CD4-positive, alpha-beta T cell treated with Interleukin-17A for 4 hours (primary cell): ENCODE results near the gene SLC29A3.

ENCODE experiments used
- DNase-seq: peaks from one replicate; pipeline ENCODE4 v3.0.0-alpha.2; 2020; ENCODE audit warnings: mixed read lengths

Gene SLC29A3

GRCh38 chr10:71374481-71375233, 55.6 kb downstream of the SLC29A3 start:
- DNase-seq: no peak

GRCh38 chr10:71375952-71376351, 56.9 kb downstream of the SLC29A3 start:
- DNase-seq: no peak

GRCh38 chr10:71378336-71379117, 59.5 kb downstream of the SLC29A3 start:
- no peak for DNase-seq

GRCh38 chr10:71379118-71379766, 60.2 kb downstream of the SLC29A3 start:
- DNase-seq: no peak

- no peak for DNase-seq
Measured at GRCh38 chr10:71380841-71381240, 61.8 kb downstream of the SLC29A3 start.

DNA sequence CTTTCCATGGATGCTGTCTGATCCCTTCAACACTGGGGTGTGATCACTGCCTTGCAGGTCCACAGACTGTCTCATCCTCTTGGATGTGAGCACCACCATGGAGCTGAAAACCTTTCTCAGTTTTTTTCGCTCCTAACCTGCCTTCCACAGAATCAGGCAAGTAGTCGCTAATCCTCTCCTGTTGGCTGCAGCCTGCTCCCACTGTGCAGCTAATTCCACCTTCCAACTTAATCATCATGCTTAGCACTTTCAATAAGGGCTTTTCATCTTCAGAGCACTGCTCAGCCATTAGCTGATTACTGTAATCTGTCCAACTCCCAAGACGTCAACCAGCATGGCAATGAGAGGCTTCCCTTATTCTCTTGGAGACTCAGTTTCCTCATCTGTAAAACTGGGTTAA, 62.6 kb downstream of the SLC29A3 start:
- no peak for DNase-seq

DNA sequence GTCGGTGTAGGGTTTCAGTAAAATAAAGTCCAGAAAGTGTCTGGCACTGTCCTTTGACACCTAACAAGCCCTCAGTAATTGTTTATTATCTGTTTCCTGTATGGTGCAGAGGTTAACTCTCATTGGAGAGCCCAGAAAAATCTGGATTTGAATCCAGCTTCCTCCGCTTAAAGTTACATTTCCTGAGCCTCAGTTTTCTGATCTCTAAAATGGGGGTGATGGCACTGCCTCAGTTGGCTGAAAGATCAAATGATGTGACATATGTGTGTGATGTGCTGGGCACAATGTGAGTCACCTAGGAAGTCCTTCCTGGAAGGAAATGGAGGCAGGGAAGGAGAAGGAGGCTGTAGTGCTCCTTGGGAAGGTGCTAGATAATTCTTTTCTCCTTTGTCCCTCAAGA, 63.0 kb downstream of the SLC29A3 start:
- DNase-seq: no peak

- DNase-seq: no peak
Measured at GRCh38 chr10:71382757-71383156, 63.7 kb downstream of the SLC29A3 start.

DNA sequence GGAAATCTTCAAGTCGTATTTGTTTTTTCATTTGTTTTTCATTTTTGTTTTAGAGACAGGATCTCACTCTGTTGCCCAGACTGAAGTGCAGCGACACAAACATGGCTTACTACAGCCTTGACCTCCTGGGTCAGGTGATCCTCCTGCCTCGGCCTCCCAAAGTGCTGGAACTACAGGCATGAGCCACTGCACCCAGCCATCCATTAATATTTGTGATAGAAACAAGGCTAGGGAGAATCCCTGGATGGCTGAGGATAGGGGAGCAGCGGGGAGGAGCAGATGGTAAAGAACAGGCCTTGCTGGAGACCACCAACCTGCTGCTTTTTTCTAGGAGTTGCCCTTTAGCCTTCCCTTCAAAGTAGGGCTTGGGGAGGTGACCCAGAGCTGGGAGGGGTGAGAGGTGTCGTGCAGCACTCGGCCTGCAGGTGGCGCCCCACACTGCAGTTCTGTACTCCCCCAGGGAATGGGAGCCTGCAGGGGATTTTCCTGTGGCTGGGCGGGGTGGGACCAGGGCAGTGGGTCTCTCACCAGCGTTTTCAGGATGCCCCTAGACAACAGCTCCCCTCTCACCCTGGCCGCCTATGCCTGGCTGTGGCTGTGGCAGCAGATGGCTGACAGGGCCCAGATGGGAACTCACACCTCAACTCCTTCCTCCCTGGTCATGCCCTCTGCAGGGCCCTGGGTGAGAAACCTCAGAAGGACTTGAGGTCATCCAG, 65.1 kb downstream of the SLC29A3 start:
- DNase-seq: peak; percentile 79

DNA sequence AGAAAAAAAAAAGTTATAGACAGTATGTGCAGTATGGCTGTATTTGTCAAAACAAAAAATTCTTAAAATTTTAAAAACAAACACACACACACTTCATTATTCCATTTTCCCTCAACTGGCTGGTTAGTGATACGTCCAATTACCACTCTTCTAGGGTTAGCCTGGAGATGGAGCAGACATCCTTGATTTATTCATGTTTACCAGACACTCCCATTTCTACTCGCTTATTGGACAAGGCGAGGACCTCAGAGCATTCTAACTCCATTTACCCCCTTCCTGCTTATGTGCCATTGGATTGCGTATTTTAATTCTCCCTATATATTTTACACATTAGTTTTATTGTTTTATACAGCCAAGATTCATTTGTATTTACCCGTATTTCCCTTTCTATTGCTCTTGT, 69.1 kb downstream of the SLC29A3 start:
- DNase-seq: no peak

GRCh38 chr10:71388583-71389310, 69.7 kb downstream of the SLC29A3 start:
- DNase-seq: no peak

- no peak for DNase-seq
Measured at GRCh38 chr10:71389768-71390460, 70.9 kb downstream of the SLC29A3 start.

DNA sequence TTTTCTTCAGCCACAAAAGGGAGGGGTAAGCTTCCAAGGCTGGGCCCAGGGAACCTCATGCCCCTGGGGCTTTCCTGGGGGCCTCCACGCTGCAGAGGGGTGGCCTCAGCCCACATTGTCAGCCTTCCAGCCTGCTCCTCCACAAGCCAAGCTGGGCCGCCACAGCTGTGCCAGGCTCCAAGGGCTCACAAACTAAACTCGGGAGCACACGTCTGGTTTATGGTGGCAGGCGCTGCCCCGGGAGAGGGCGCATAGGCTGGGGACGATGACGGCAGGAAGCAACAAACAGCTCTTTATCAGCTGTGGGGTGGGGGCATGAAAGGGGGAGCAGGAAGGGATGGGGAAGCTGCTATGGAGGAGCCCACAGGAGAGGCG, 71.4 kb downstream of the SLC29A3 start:
- no peak for DNase-seq

- DNase-seq: no peak
Measured at GRCh38 chr10:71390921-71391690, 72.0 kb downstream of the SLC29A3 start.

GRCh38 chr10:71391701-71392100, 72.6 kb downstream of the SLC29A3 start:
- no peak for DNase-seq

- no peak for DNase-seq
Measured at GRCh38 chr10:71392292-71392691, 73.2 kb downstream of the SLC29A3 start.

GRCh38 chr10:71392791-71393781, 74.0 kb downstream of the SLC29A3 start:
- no peak for DNase-seq

- DNase-seq: no peak
Measured at GRCh38 chr10:71393841-71394475, 74.9 kb downstream of the SLC29A3 start.

- no peak for DNase-seq
Measured at GRCh38 chr10:71394926-71395562, 76.0 kb downstream of the SLC29A3 start.
